Measurements from ENCODE around the gene KCNE2. TPM values are rescaled to one million over a fixed set of nuclear protein-coding genes. Genes with fewer than 3 reads are reported as not detected.

KCNE2 gene
- total and polyA plus RNA-seq, 2 donors (not counting 1 experiment from before 2014, with no cell fraction given) = not detected

- no peak overlapping the region for H3K9ac ChIP-seq (ENCODE audit: low read length)
- H3K9me3 Mint-ChIP-seq (ENCODE audit: insufficient read depth) = peaks cover 2% of the 10 kb centered on the region
- H3K36me3 ChIP-seq (replicated peaks in 1 of 2; ENCODE audit: control extremely low read depth in 1 of 2, control insufficient read depth in 1 of 2, extremely low read depth in 1 of 2, insufficient read depth in 2 of 2, low read length in 1 of 2) = no peaks in the 10 kb centered on the region
- no peak for DNase-seq
- POLR2A ChIA-PET = no interaction called here
- no peak for TF ChIP-seq EZH2 (IDR thresholded peaks at IDR 0.05; ENCODE audit: borderline replicate concordance, insufficient read depth, low read depth, low read length, poor library complexity, severe bottlenecking)
- no peak for TF ChIP-seq CTCF (IDR thresholded peaks at IDR 0.05)
- H3K79me2 ChIP-seq (ENCODE audit: control insufficient read depth, insufficient read depth, low read length) = no peaks in the 10 kb centered on the region
- H3K27ac Mint-ChIP-seq = no peak overlapping the region
- H3K27me3 ChIP-seq (replicated peaks in 1 of 4; ENCODE audit: control extremely low read depth in 1 of 4, control insufficient read depth in 3 of 4, insufficient read depth in 4 of 4, low read length in 3 of 4) = peaks cover 0 to 2% (median 0%) of the 10 kb centered on the region in 4 experiments
- no peak overlapping the region for H3K4me3 Mint-ChIP-seq
- H3K4me1 ChIP-seq (ENCODE audit: control insufficient read depth in 2 of 2, insufficient read depth in 2 of 2, low read length in 2 of 2) = no peaks in the 10 kb centered on the region
- CTCF ChIA-PET = interaction anchor here (1.6 to 1.7 kb wide), 2 partner anchors 16 to 408 kb away, joined by 6 to 7 read pairs; no protein-coding TSS in a partner anchor
- peaks cover 0 to 8% (median 1%) of the 10 kb centered on the region in 3 donors for H3K9me3 ChIP-seq (ENCODE audit: control extremely low read depth in 1 of 3, control insufficient read depth in 2 of 3, insufficient read depth in 1 of 3, low read length in 2 of 3)
- no peaks in the 10 kb centered on the region for H4K20me1 ChIP-seq (ENCODE audit: control insufficient read depth, insufficient read depth, low read length, poor library complexity, severe bottlenecking)
- no peak overlapping the region for H3K4me3 ChIP-seq (ENCODE audit: control extremely low read depth in 1 of 5, extremely low read depth in 1 of 5, insufficient read depth in 1 of 5, low read depth in 2 of 5, low read length in 4 of 5)
- no peak overlapping the region for H3K27ac ChIP-seq (ENCODE audit: low read length in 2 of 2)
- intact Hi-C loops (cut with micrococcal nuclease) = no loop called here
- ATAC-seq (ENCODE audit: low read depth) = no peak
- peaks cover 4% of the 10 kb centered on the region for H3K27me3 Mint-ChIP-seq
- no peak overlapping the region for H2AFZ ChIP-seq (ENCODE audit: insufficient read depth, low read depth, low read length, poor library complexity, severe bottlenecking)
- 85% methylated on average over 5 of the region's 5 CpGs for WGBS (ENCODE audit: insufficient coverage)
- no peak overlapping the region for H3K4me2 ChIP-seq (replicated peaks; ENCODE audit: low read depth, low read length, poor library complexity, severe bottlenecking)
- H3K4me1 Mint-ChIP-seq = no peaks in the 10 kb centered on the region
Observed at GRCh38 chr21:34331726-34332125, 32.1 kb upstream of the KCNE2 start.

DNA sequence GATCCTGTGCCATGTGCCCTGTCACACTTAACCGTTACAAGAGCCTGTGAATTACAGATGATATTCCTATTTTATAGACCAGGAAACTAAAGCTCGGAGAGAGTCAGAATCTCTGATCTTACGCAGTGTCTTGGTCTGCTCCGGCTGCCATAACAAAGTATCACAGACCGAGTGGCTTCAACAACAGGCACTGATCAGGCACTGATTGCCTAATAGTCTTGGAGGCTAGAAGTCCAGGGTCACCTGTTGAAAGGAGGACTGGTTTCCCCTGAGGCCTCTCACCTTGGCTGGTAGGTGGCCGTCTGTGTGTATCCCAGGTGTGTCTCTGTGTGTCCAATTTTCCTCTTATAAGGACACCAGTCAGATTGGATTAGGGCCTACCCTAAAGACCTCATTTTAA lies 31.5 kb upstream of the KCNE2 start:
- TF ChIP-seq EZH2 (IDR thresholded peaks at IDR 0.05; ENCODE audit: borderline replicate concordance, insufficient read depth, low read depth, low read length, poor library complexity, severe bottlenecking) (no peak), CTCF (IDR thresholded peaks at IDR 0.05) (no peak)
- no peak overlapping the region for H2AFZ ChIP-seq (ENCODE audit: insufficient read depth, low read depth, low read length, poor library complexity, severe bottlenecking)
- WGBS (ENCODE audit: insufficient coverage) = 95% methylated on average over 6 of the region's 6 CpGs
- ChIA-PET CTCF (interaction anchor here (1.7 kb wide), 1 partner anchor 15 kb away, joined by 6 read pairs; no protein-coding TSS in a partner anchor), POLR2A (no interaction called here)
- no peaks in the 10 kb centered on the region for H3K79me2 ChIP-seq (ENCODE audit: control insufficient read depth, insufficient read depth, low read length)
- H3K9me3 Mint-ChIP-seq (ENCODE audit: insufficient read depth) = peaks cover 2% of the 10 kb centered on the region
- no peaks in the 10 kb centered on the region for H3K4me1 Mint-ChIP-seq
- H3K36me3 ChIP-seq (replicated peaks in 1 of 2; ENCODE audit: control extremely low read depth in 1 of 2, control insufficient read depth in 1 of 2, extremely low read depth in 1 of 2, insufficient read depth in 2 of 2, low read length in 1 of 2) = no peaks in the 10 kb centered on the region
- peaks cover 0 to 2% (median 0%) of the 10 kb centered on the region in 4 experiments for H3K27me3 ChIP-seq (replicated peaks in 1 of 4; ENCODE audit: control extremely low read depth in 1 of 4, control insufficient read depth in 3 of 4, insufficient read depth in 4 of 4, low read length in 3 of 4)
- no peak overlapping the region for H3K27ac Mint-ChIP-seq
- H4K20me1 ChIP-seq (ENCODE audit: control insufficient read depth, insufficient read depth, low read length, poor library complexity, severe bottlenecking) = no peaks in the 10 kb centered on the region
- H3K27me3 Mint-ChIP-seq = peaks cover 4% of the 10 kb centered on the region
- H3K4me3 ChIP-seq (ENCODE audit: control extremely low read depth in 1 of 5, extremely low read depth in 1 of 5, insufficient read depth in 1 of 5, low read depth in 2 of 5, low read length in 4 of 5) = no peak overlapping the region
- H3K27ac ChIP-seq (ENCODE audit: low read length in 2 of 2) = no peak overlapping the region
- ATAC-seq (ENCODE audit: low read depth) (no peak), DNase-seq (no peak)
- H3K4me3 Mint-ChIP-seq = no peak overlapping the region
- intact Hi-C loops (cut with micrococcal nuclease) = no loop called here
- no peak overlapping the region for H3K9ac ChIP-seq (ENCODE audit: low read length)
- no peak overlapping the region for H3K4me2 ChIP-seq (replicated peaks; ENCODE audit: low read depth, low read length, poor library complexity, severe bottlenecking)
- no peaks in the 10 kb centered on the region for H3K4me1 ChIP-seq (ENCODE audit: control insufficient read depth in 2 of 2, insufficient read depth in 2 of 2, low read length in 2 of 2)
- peaks cover 0 to 8% (median 1%) of the 10 kb centered on the region in 3 donors for H3K9me3 ChIP-seq (ENCODE audit: control extremely low read depth in 1 of 3, control insufficient read depth in 2 of 3, insufficient read depth in 1 of 3, low read length in 2 of 3)

All from B cell (primary cell).